Islet precursor cell (in vitro differentiated cells): ENCODE measurements around the gene IL2RG.

Experiments used
- DNase-seq: peaks from one replicate; pipeline ENCODE4 v3.0.0-alpha.2; 2018

The IL2RG gene

DNA sequence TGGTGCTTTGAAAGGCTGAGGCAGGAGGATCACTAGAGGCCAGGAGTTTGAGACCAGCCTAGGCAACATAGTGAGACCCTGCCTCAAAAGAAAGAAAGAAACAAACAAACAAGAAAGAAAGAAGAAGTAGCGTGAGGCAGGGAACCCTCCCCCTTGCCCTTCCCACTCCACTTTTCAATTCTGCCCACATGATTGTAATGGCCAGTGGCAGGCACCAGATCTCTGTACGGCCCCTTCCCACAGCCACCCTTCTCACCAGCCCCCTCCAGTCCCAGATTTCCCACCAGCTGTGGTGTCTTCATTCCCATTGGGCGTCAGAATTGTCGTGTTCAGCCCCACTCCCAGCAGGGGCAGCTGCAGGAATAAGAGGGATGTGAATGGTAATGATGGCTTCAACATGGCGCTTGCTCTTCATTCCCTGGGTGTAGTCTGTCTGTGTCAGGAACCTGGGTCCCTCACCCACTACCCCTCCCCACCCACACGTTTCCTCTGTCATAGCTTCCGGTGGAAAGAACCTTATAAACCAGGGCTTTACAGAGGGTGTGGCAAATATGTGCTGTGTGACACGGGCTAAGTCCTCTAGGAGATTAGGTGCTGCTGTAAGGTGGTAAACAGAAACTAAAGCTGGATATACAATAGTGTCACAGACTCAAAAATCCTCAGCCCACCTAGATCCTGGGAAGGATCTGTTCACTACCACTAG lies at the start of gene IL2RG:
Gene IL2RG, minus strand, starts transcription at position 437 of the 703 bp plus-strand sequence. Its CDS starts 38 bp downstream, at position 399.
- no peak for DNase-seq

DNA sequence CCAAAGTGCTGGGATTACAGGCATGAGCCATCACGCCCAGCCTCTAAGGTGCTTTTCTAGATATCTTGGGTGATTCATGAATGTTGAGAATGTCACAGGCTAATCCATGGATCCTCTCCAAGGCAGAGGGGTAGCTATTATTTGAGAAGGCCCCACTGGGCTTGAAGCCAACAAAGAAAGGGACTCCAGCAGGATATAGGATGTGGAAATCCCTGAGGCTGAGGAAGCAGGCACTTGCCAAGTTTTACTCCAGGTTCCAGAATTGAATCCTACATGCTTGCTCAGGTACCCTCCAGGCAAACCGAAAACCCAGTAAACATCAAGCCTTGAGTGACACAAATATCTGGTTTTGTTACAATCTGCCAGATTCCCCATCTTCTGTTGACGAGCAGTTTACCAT lies 49.1 kb upstream of the IL2RG start:
- DNase-seq, result no peak

DNA sequence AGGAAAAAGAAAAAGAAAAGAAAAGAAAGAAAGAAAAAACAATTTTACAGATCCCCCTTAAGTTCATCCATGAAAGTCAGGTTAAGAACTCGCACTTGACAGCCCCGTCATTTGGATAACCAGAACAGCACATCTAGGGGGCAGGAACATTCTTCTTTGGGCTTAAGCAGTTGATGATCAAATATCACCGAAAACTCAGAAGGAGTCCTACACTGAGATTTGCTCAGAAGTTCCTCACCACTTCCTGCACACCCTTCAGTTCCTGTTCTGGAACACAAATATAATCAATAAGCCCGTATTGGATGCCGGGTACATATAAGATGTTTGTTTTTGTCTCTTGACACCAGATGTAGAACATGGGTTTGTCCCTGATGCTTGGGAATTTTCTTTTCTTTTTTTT lies 48.0 kb upstream of the IL2RG start:
- no peak for DNase-seq

DNA sequence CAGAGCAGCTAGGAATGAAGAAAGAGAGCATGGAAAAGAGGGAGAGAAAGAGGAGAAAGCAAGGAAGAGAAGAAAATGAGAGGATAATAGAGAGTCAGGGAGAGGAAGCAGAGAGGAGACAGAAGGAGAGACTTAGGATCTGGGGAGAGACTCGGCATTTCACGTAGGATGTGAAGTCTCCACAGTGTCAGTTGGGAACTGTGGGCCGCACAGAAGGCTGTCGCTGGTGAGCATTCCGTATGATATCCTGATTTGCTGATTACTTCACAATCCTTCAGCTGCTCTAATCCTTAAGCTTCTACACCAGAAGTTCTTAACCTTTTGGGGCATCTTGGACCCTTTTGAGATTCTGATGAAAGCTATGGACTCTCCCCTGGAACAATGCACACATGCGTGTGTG lies 47.2 kb upstream of the IL2RG start:
- no peak for DNase-seq

DNA sequence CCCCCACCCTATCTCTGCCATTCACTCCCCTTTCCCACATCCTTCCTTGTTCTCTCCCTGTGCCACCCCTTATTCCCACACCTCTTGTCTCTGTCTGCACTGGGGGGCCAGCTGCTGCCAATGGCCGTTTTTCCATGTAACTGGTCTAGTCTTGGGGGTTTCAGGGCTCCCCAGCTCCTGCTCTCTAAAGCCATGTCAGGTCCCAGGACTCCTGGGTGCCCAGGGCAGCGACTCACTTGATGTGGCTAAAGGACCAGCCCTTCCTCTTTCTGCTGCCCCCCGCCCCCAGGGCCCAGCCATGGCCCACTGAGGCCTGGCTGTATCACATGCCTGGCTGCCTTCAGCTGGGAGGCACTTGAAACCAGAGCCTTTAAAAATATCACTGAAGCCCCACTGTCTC lies 43.3 kb upstream of the IL2RG start:
- DNase-seq, result no peak

DNA sequence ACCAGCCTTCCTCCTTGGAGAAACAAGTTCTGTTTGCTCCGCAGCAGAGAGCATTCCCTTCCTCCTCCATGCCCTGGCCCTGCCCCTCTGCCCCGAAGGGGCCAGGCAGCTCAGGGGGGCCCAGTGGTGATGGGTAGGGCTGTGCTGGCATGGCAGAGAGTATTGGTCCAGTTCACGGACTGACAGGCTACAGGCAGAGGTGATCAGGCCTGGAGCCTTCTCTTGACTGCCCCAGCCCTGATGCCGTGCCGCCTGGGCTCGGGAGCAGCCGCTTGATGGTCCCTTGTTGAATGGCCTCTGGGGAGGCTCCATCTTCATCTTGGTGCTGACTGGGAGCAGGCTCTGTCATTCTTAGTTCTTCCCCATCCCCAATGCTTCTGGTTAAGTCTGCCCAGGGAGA lies 42.8 kb upstream of the IL2RG start:
- DNase-seq, result no peak

DNA sequence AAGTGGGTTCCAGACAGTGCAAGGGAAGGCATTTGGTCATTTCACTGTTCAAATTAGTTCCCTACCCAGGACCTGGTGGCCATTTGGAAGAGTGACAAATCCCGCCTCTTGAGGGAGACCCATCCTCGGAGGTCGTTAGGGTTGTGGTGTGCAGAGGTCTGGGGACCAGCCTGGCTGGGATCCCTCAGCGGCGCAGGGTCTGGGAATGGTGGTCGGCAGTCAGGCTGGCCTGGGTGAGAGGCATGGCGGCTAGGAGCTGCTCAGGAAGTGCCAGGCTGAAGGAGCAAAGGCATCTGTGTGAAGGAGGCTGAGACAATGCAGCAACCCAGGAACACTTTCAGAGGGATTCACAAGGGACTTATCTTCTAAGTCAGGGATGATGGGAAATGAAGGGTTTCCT lies 40.0 kb upstream of the IL2RG start:
- DNase-seq, result no peak

DNA sequence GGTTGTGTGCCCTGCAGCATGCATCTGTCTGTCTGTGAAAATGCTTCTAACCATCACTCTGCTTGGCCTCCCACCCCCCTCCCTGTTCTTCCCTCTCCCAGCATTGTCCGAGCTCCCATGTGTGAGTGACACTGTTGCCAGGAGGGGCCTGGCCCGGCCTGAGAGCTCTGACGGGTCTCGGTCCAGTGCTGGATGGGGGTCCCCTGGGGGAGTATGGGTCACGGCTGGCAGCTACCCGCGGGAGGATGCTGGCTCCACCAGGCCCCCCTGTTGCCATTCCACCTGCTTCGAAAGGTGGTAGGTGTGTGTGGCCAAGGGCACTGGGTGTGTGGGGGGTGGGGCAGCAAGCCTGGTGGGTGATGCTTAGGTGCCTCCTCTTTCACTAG lies 36.9 kb upstream of the IL2RG start:
- no peak for DNase-seq

DNA sequence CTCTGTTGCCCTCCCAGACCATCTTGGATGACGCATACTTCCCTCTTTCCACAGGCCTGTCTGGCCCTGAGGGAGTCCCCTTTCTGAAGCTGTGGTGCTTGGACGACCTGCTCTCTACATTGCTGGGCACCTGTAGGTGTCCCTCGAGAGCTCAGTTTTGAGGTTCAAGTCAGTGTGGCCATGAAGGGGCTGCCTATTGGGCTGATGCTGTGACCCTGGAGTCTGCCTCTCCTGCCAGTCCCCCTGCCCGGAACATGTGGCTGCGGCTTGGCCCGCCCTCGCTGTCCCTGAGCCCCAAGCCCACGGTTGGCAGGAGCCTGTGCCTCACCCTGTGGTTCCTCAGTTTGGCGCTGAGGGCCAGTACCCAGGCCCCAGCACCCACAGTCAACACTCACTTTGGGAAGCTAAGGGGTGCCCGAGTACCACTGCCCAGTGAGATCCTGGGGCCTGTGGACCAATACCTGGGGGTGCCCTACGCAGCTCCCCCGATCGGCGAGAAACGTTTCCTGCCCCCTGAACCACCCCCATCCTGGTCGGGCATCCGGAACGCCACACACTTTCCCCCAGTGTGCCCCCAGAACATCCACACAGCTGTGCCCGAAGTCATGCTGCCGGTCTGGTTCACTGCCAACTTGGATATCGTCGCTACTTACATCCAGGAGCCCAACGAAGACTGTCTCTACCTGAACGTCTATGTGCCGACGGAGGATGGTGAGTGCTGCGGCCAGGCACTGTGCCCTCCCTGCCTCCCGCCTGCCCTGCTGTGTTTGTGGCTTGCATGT lies 36.3 kb upstream of the IL2RG start:
- DNase-seq, result no peak

DNA sequence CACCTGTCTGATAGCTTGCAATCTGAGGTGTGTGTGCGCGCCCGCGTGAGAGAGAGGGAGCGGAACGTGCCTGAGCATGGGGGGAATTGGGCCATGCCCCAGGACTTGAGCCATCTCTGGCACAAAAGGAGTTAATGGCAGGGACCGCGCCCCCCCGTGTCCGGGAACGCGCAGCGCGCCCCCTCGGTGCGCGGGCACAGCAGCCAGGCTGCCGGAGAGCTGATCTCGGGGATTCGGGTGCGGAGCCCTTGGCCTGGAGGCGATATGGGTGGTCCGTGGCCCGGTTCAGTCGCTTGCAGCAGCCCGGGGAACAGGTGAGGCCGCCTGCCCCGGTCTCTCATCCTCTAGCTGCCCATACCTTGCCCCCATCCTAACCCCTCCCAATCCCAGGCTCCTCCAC lies 33.3 kb upstream of the IL2RG start, which contains the start of gene NLGN3:
Gene NLGN3, plus strand, starts transcription at position 191 of the 400 bp plus-strand sequence. CDS start 2,909 bp downstream, outside the sequence.
- no peak for DNase-seq

DNA sequence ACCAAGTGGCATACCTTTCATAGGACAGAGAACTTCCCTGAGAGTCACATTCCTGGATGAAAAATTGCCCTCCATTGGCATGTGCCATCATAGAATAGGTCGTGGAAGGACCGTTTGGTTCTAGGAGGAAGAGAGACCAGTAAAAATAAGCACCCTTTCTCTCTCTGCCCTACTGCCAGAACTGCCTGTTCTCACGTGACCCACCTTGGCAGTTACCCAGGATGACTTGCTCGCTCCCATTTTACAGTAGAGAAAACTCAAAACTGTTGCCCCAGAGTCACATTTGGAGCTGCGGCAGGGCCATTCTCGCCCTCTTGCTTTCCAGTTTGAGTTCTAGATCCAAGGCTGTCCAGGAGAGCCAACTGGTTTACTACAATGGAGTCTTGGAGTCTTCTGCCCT lies 32.1 kb upstream of the IL2RG start:
- no peak for DNase-seq

DNA sequence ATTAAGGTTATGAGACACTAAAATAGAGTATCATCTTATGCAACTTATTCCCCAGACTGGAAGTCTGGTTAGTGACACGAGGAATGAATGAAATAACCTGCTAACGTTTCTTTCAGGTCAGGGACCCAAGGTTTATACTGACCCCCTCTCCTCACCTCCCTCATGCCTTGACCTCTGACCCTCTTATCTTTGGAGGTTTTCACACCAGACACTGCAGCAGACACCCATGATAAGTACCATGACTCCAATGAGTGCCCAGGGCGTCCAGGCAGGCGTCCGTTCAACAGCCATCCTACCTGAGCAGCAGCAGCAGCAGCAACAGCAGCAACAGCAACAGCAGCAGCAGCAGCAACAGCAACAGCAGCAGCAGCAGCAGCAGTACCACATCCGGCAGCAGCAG lies 29.1 kb upstream of the IL2RG start:
- no peak for DNase-seq

DNA sequence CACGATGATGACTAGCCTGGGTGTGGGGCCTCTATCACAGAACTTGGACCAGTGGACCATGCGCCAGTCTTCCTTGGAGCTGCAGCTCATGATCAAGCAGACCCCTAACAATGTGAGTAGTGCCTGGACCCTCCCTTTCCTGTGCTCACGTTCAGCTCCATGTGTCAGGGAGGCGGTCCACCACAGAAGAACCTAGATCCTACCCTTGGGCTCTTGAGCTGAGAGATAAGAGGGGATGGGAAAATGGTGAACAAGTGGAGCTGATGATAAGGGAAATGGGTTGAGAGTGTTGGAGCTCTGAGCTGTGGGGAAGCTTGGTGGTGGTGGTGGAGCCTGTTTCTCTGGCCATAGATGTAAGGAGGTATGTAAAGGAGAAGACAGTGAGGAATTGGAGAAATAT lies 20.1 kb upstream of the IL2RG start:
- DNase-seq, result no peak

DNA sequence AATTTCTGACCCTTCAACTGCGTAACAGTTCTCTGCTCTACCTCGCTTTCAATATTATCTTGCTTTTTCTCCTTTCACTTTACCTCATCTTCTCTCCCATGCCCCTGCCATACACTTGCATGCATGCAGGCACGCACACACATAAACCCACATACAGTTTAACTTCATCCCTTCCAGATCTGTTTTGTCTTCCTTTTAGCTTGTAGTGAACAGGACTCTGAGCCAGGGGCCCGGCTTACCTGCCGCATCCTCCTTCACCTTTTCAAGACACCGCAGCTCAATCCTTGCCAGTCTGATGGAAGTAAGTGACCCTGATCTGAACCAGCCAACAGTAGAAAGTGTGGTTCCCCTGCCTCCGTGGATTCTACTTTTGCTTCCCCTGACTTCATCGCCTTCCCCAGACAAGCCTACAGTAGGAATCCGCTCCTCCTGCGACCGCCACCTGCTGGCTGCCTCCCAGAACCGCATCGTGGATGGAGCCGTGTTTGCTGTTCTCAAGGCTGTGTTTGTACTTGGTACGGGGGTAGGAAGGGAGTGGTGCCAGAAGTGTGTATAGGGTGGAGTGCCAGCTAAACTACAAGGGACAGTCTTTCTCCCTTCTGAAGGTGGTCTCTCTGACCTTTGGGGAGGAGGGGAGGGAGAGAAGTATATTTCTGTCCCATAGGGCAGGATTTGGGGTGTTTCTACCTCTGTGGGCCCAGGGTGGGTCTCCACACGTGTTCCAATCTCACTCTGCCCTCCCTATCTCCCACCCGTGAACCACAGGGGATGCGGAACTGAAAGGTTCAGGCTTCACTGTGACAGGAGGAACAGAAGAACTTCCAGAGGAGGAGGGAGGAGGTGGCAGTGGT lies 17.8 kb upstream of the IL2RG start:
- DNase-seq, result peak; percentile 80

DNA sequence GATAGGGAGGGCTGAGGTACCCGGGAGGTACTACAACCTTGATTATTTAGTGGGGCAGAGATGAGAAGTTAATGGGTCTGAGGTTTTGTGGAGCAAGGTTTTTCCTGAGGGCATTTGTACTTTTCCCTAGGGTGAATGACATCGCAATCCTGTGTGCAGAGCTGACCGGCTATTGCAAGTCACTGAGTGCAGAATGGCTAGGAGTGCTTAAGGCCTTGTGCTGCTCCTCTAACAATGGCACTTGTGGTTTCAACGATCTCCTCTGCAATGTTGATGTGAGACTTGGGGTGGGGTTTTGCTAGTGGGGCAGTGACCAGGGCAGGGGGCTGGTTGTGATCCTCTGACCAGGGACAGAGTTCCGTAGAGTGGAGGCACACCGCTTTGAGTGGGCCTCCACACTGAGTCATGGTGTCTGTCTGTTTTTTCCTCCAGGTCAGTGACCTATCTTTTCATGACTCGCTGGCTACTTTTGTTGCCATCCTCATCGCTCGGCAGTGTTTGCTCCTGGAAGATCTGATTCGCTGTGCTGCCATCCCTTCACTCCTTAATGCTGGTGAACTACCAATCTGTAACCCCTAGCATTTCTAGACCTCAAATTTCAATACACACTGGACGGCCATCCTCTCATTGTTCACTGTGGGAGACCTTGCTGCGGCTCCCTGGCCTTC lies 16.9 kb upstream of the IL2RG start:
- DNase-seq, result peak; percentile 63

DNA sequence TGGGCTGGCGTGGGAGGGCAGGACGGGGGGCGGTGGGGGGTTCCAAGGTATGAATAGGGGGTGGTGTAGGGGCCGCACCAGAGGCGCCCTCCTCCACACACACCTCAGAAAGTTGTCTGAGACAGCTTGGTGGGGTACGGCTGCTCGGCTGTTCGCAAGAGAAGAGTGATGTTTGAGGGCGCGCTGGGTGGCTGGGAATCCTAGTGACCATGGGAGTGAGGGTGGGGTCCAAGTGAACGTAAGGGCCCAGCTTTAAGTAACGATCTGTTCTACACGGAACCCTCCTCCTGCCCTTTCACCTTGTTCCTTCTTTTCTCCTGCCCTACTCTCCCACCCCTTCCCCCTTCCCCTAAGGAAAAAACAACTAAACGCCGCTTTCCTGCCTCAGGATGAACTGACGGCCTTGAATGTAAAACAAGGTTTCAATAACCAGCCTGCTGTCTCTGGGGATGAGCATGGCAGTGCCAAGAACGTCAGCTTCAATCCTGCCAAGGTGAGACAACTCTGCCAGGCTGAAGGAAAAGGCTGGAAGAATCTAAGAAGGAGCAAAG lies 7.7 kb upstream of the IL2RG start:
- no peak for DNase-seq

DNA sequence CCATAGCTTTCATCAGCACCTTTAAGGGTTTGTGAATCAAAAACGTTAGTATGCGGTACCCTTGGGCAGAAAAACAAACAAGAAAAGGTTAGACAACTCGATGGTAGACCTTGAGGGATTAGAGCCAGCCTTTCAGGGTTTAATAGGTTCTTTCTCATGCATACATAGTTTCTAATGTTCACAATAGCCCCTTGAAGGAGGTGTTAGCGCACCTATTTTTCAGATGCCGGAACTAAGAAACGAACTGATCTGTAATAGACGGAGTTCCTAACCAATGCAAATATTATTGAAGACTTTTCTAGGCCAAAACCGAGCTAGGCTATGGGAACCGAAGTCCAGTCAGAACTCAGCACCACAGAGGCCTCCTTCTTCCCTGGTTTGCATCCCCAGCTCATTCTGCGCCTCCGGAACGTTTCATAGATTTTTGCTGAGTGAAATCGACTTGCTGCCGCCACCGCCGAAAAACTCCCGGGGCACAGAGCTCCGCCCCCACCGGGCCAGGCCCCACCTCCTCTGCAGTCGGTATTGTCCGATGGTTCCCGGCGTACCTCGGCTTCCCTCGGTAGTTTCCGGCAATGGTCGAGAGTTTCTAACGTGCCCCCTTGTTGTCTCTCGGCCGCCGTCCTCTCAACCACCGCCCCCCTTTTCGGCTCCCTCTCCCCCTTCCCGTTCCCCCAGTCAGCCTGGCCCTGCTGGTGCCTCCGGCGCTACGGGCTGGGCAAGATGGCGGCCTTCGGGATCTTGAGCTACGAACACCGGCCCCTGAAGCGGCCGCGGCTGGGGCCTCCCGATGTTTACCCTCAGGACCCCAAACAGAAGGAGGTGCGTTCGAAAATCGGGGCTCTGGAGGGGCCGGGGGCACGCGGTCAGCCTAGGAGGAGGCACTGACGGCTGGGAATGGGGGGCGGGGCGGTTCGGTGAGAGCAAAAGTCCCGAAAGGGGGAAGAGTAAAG lies 6.9 kb upstream of the IL2RG start, which contains the start of gene MED12:
Gene MED12, plus strand, starts transcription at position 565 of the 953 bp plus-strand sequence. Its CDS starts 159 bp downstream, at position 724.
- DNase-seq, result peak; percentile 87

DNA sequence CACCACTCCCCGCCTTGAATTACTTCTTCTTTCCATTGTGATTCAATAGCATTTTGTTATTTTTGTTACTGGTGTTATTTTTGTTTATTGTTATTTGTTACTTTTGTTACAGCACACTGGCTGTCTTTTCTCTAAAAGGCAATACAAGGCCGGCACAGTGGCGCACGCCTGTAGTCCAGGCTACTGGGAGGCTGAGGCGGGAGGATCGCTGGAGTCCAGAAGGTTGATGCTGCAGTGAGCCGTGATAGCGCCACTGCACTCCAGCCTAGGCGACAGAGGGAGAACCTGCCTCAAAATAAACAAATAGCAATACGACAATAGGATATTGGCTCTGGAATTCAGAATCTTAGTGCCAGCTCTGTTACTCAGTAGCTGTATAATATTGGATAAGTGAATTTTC lies 6.0 kb upstream of the IL2RG start:
- no peak for DNase-seq

DNA sequence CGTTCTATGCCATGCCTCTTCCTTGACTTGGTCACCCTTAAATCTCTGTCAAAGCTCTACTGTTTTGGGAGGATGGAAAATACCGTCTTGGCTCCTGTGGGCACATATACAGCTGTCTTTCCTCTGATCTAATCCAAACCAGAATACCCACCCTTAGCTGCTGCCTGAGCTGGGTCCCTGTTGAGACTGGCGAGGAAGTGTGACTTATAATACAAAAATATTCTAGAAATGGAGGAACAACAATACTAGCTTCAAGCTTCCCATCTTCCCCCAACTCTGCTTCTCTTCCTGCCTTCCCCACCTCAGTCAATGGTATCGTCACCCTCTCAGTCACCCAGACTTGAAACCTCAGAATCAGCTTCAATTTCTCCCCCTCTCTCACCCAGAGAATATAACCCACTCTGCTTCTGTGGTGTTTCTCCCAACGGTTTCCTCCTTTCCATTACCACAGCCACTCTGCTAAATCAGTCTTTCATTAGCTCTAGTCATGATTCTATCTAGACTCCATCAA lies 599 bp upstream of the IL2RG start:
- DNase-seq, result no peak

DNA sequence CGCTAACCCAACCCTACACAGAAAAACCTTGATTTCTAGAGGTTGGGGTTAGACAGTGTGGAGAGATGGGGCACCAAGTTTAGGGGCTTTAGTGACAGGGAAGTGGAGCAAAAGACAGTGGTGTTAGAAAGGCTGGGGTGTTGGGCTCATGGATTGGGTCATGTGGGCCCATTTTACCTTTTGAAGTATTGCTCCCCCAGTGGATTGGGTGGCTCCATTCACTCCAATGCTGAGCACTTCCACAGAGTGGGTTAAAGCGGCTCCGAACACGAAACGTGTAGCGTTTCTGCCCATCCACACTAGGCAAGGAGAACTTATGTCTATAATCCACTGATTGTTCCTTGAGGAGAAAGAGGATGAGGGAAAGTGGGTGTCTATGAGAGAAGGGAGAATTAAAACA lies 2.3 kb downstream of the IL2RG start:
- no peak for DNase-seq

DNA sequence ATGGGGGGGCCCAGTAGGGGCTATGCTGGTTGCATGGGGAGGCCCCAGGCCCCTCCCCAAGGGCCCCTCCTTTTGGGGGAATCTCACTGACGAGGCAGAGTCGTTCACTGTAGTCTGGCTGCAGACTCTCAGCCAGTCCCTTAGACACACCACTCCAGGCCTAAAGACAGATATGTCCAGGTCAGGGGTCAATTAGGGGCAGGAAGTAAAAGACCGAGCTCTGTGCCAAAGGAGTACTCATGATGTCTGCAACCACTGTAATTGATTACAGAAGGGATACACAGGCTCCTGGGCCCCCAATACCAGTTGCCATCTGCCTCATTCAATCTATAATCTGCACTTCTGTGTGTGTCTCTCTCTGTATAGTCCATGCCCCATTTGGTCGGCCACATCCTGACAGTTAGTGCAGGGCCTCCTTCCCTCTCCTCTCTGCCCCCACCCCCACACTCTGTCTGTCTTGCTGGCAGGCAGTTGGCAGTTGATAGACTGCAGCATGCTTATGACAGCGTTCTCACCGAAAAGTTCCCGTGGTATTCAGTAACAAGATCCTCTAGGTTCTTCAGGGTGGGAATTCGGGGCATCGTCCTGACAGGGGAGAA lies 3.5 kb downstream of the IL2RG start:
- DNase-seq, result peak; percentile 60
